ENCODE measurements around the gene PRICKLE2. TPM values are rescaled to one million over a fixed set of nuclear protein-coding genes. Genes with fewer than 3 reads are reported as not detected.

The PRICKLE2 gene
- total and polyA plus RNA-seq, 4 donors, result 0.89 to 8.0 (median 3.2) TPM

DNA sequence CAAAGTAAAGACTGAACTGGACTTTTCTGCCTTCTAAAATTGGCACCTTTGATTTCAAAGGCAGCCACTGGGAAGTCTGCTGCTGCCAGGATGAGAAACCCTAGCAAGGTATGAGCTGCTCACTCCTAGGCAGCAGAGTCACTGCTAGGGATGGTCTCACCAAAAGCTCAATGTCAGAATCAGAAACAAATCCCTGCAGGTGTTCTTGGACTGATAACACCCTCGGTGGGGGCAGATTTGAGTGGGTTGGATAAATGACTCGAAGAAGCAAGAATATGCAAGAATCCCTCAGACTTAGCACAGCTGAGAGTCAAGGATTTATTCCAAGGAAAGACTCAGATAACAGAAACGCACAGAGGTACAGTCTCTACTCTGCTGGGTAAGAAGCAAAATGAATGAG, 90.4 kb downstream of the PRICKLE2 start:
- H3K27me3 ChIP-seq (ENCODE audit: control insufficient read depth in 4 of 4, insufficient read depth in 4 of 4, low read length in 3 of 4), result no peaks in the 10 kb centered on the region
- no peak for DNase-seq (ENCODE audit: low spot score)

DNA sequence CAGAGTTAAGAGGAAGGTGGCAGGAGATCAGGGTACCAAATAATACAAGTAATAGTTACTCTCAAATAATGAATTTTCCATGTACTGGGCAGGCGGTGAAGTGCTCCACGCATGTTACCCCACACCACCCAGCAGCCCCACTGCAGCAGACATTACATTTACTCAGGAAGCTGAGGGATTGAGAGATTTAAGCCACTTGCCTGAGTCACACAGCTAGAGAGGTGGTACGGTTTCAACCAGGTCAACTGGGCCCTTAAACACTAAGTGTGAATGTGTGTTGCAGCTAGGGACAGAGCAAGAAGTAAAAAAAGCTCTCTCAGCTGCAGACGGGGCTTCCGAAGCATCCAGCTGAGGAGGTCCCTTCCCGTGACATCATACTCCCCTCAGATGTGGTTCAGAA, 91.3 kb downstream of the PRICKLE2 start:
- WGBS, result 96% methylated on average over 6 of the region's 6 CpGs
- no peaks in the 10 kb centered on the region for H3K27me3 ChIP-seq (ENCODE audit: control insufficient read depth in 4 of 4, insufficient read depth in 4 of 4, low read length in 3 of 4)
- no peak for DNase-seq (ENCODE audit: low spot score)
- H3K36me3 ChIP-seq (ENCODE audit: control insufficient read depth in 4 of 4, insufficient read depth in 3 of 4, low read depth in 1 of 4, low read length in 3 of 4), result no peaks in the 10 kb centered on the region
- no peak overlapping the region for H3K4me3 ChIP-seq (ENCODE audit: low read depth in 1 of 3, low read length in 3 of 3)
- H3K27ac ChIP-seq (ENCODE audit: low read depth in 1 of 2, low read length in 2 of 2), result no peak overlapping the region
- no peaks in the 10 kb centered on the region for H3K9me3 ChIP-seq (ENCODE audit: control insufficient read depth in 4 of 4, low read length in 3 of 4)
- H3K4me1 ChIP-seq (ENCODE audit: control insufficient read depth in 4 of 4, insufficient read depth in 4 of 4, low read length in 3 of 4), result no peaks in the 10 kb centered on the region
- TF ChIP-seq, protein P1, sequence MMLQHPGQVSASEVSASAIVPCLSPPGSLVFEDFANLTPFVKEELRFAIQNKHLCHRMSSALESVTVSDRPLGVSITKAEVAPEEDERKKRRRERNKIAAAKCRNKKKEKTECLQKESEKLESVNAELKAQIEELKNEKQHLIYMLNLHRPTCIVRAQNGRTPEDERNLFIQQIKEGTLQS (IDR thresholded peaks at IDR 0.05), result no peak
- TF ChIP-seq HNF4G (IDR thresholded peaks at IDR 0.05), result no peak
- no peak for TF ChIP-seq GABPA (IDR thresholded peaks at IDR 0.05 in 1 of 2, conservative IDR thresholded peaks at IDR 0.05 in 1 of 2)
- no peak for TF ChIP-seq EGR1 (IDR thresholded peaks at IDR 0.05; ENCODE audit: low read depth in 2 of 2)
- no peak for TF ChIP-seq SP1 (IDR thresholded peaks at IDR 0.05)
- no peak for TF ChIP-seq RXRA (IDR thresholded peaks at IDR 0.05)
- TF ChIP-seq NR2F2 (IDR thresholded peaks at IDR 0.05), result no peak
- TF ChIP-seq FOXA2 (IDR thresholded peaks at IDR 0.05), result no peak
- no peak for TF ChIP-seq YY1 (IDR thresholded peaks at IDR 0.05)
- TF ChIP-seq FOXA1 (IDR thresholded peaks at IDR 0.05), result no peak
- TF ChIP-seq, protein P2, sequence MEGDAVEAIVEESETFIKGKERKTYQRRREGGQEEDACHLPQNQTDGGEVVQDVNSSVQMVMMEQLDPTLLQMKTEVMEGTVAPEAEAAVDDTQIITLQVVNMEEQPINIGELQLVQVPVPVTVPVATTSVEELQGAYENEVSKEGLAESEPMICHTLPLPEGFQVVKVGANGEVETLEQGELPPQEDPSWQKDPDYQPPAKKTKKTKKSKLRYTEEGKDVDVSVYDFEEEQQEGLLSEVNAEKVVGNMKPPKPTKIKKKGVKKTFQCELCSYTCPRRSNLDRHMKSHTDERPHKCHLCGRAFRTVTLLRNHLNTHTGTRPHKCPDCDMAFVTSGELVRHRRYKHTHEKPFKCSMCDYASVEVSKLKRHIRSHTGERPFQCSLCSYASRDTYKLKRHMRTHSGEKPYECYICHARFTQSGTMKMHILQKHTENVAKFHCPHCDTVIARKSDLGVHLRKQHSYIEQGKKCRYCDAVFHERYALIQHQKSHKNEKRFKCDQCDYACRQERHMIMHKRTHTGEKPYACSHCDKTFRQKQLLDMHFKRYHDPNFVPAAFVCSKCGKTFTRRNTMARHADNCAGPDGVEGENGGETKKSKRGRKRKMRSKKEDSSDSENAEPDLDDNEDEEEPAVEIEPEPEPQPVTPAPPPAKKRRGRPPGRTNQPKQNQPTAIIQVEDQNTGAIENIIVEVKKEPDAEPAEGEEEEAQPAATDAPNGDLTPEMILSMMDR (IDR thresholded peaks at IDR 0.05; ENCODE audit: low read depth, low read length, missing input control), result no peak
- TF ChIP-seq RAD21 (IDR thresholded peaks at IDR 0.05), result no peak
- TF ChIP-seq, protein P3, sequence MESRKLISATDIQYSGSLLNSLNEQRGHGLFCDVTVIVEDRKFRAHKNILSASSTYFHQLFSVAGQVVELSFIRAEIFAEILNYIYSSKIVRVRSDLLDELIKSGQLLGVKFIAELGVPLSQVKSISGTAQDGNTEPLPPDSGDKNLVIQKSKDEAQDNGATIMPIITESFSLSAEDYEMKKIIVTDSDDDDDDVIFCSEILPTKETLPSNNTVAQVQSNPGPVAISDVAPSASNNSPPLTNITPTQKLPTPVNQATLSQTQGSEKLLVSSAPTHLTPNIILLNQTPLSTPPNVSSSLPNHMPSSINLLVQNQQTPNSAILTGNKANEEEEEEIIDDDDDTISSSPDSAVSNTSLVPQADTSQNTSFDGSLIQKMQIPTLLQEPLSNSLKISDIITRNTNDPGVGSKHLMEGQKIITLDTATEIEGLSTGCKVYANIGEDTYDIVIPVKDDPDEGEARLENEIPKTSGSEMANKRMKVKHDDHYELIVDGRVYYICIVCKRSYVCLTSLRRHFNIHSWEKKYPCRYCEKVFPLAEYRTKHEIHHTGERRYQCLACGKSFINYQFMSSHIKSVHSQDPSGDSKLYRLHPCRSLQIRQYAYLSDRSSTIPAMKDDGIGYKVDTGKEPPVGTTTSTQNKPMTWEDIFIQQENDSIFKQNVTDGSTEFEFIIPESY (IDR thresholded peaks at IDR 0.05), result no peak
- TF ChIP-seq, protein P4, sequence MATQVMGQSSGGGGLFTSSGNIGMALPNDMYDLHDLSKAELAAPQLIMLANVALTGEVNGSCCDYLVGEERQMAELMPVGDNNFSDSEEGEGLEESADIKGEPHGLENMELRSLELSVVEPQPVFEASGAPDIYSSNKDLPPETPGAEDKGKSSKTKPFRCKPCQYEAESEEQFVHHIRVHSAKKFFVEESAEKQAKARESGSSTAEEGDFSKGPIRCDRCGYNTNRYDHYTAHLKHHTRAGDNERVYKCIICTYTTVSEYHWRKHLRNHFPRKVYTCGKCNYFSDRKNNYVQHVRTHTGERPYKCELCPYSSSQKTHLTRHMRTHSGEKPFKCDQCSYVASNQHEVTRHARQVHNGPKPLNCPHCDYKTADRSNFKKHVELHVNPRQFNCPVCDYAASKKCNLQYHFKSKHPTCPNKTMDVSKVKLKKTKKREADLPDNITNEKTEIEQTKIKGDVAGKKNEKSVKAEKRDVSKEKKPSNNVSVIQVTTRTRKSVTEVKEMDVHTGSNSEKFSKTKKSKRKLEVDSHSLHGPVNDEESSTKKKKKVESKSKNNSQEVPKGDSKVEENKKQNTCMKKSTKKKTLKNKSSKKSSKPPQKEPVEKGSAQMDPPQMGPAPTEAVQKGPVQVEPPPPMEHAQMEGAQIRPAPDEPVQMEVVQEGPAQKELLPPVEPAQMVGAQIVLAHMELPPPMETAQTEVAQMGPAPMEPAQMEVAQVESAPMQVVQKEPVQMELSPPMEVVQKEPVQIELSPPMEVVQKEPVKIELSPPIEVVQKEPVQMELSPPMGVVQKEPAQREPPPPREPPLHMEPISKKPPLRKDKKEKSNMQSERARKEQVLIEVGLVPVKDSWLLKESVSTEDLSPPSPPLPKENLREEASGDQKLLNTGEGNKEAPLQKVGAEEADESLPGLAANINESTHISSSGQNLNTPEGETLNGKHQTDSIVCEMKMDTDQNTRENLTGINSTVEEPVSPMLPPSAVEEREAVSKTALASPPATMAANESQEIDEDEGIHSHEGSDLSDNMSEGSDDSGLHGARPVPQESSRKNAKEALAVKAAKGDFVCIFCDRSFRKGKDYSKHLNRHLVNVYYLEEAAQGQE (IDR thresholded peaks at IDR 0.05), result no peak
- TF ChIP-seq JUND (IDR thresholded peaks at IDR 0.05), result no peak
- TF ChIP-seq TAF1 (conservative IDR thresholded peaks at IDR 0.05), result no peak
- no peak overlapping the region for H3K9ac ChIP-seq (ENCODE audit: low read depth in 1 of 2, low read length in 2 of 2)

More for the DNA sequence above, 90.4 kb downstream of the PRICKLE2 start:
- no peaks in the 10 kb centered on the region for H3K4me1 ChIP-seq (ENCODE audit: control insufficient read depth in 4 of 4, insufficient read depth in 4 of 4, low read length in 3 of 4)
- WGBS, result 74% methylated on average over 3 of the region's 3 CpGs
- TF ChIP-seq EGR1 (IDR thresholded peaks at IDR 0.05; ENCODE audit: low read depth in 2 of 2) (no peak), TAF1 (conservative IDR thresholded peaks at IDR 0.05) (no peak), HNF4G (IDR thresholded peaks at IDR 0.05) (no peak)
- TF ChIP-seq, protein P4 (IDR thresholded peaks at IDR 0.05), result no peak
- H3K9me3 ChIP-seq (ENCODE audit: control insufficient read depth in 4 of 4, low read length in 3 of 4), result no peaks in the 10 kb centered on the region
- H3K9ac ChIP-seq (ENCODE audit: low read depth in 1 of 2, low read length in 2 of 2), result no peak overlapping the region
- H3K36me3 ChIP-seq (ENCODE audit: control insufficient read depth in 4 of 4, insufficient read depth in 3 of 4, low read depth in 1 of 4, low read length in 3 of 4), result no peaks in the 10 kb centered on the region
- no peak overlapping the region for H3K27ac ChIP-seq (ENCODE audit: low read depth in 1 of 2, low read length in 2 of 2)
- H3K4me3 ChIP-seq (ENCODE audit: low read depth in 1 of 3, low read length in 3 of 3), result no peak overlapping the region

All from liver (tissue), 9 donors.